Left renal pelvis (tissue), 4 donors: ENCODE results near the gene LRFN2. TPM values are rescaled to one million over a fixed set of nuclear protein-coding genes. Genes with fewer than 3 reads are reported as not detected.

Experiments
- DNase-seq, 4 donors: peaks; one replicate each; pipeline ENCODE4 v3.0.0-alpha.2; 2013; ENCODE audit warnings: low read depth in 4 of 4, low spot score in 3 of 4
- polyA plus RNA-seq, 4 donors: library from polyadenylated mRNA; unstranded; fragments of 120-200 nt; gene quantifications; one replicate each; pipeline ENCODE4 v1.2.1, GENCODE V29; 2013; ENCODE audit not compliant: insufficient read length in 4 of 4

LRFN2 gene
- polyA plus RNA-seq, 4 donors = 0.85 to 1.1 (median 1.1) TPM

- DNase-seq = no peak
Observed at GRCh38 chr6:40355532-40355931, 231.6 kb downstream of the LRFN2 start.

DNA sequence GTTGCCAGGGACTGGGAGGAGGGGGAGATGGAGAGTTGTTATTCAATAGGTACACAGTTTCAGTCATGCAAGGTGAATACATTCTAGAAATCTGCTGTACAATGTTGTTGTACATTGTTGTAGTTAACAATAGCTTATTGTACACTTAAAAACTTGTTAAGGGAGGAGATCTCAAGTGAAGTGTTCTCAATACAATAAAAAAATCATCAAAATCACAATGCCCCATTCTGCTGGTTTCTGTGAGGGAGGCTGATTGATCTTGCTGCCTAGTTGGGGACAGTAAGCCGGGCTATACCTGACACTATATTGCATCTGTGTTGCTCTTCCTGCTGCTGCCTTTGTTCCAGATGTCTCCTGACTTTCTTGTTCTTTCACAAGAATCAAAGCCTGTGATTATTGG is 232.1 kb downstream of the LRFN2 start:
- DNase-seq = no peak

- no peak for DNase-seq
Observed at GRCh38 chr6:40353967-40354452, 233.2 kb downstream of the LRFN2 start.

DNA sequence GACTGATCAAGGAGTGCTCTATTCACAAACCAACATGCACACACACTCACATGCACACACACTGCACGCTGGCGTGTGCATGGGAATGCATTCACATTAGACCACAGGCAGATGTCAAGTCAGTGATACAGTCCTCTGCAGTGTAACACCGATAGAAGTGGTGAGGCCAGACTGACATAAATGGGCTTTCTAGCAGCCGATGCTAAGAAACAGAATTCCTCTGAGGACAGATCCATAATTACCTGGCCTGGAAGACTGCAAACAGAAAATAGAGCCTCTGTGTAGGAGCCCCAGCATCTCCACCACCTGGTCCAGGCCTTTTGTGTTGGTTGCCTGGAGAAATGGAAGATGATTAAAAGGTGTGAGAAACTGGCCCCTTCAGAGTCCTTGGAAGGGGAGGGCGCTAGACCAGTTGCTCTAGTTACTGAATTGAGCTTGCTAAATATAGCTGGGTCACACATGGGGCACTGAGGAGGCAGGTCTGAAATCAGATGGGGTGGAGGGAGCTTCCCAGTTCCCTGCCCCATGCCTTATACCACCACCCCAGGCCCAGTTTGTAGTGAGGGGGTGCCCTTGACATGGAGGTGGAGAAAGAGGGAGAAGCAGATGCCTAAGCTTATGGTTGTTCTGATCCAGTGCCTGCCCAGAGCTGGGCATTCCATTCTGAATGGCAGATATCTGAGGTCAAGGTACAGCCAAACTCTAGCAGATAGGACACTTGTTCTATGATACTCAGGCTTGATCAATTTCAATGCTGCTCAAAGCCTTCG is 233.8 kb downstream of the LRFN2 start:
- no peak for DNase-seq

DNA sequence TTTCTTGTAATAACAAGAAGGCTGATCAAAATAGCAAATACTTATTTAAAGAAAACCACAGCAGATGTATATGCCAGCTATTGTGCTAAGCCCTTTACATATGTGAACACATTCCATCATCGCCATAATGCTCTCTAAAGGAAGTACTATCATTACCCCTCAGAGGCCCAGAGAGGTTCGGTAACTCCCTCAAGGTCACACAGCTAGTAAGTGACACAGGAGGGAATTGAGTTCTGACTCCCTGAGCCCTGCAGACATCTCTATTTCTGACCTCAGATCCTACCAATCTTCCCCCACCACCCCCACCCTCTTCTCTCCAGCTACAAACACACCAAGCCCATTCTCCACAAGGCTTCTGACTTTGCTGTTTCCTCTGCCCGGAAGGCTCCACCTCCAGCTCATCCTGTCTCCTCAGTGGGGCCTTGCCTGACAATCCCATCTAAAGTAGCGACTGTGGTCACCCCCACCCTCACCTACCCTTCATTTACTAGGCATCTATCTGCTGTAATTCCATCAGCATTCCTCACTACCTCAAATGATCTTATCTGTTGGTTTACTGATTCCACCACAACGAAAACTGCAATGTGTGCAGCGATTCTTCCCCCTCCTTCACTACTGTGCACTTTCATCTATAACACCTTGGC is 234.5 kb downstream of the LRFN2 start:
- no peak for DNase-seq

GRCh38 chr6:40352006-40352405 is 235.2 kb downstream of the LRFN2 start:
- DNase-seq = no peak

GRCh38 chr6:40350747-40351217 is 236.4 kb downstream of the LRFN2 start:
- no peak for DNase-seq

DNA sequence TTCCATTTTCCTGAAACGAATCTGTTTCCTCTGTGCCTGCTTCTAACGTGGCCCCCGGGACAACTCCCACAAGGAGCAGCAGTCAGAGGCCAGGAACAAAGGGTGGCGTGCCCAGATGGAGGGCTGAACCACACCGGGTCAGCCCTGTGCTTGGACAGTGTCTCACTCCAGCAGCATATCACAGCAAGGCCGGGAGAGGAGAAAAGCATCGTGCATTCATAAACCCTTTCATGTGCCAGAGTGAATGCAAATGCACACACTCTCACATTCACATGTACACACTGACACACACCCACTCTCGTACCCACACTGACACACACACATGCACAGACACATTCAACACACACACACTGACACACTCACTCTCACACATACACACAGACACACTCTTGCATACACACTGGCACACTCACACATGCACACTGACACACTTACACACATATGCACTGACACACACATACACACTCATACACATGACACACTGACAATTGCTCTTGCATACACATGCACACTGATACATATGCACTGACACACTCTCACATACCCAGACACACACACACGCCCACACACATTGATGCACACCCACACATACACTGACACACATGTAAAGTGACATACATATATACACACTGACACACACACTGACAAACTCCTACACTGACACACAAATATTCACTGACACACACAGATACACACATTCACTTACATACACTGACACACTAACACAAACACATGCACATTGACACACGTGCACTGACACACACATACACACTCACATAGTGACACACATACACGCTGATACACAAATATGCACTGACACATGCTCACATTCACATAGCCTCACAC is 237.0 kb downstream of the LRFN2 start:
- no peak for DNase-seq

DNA sequence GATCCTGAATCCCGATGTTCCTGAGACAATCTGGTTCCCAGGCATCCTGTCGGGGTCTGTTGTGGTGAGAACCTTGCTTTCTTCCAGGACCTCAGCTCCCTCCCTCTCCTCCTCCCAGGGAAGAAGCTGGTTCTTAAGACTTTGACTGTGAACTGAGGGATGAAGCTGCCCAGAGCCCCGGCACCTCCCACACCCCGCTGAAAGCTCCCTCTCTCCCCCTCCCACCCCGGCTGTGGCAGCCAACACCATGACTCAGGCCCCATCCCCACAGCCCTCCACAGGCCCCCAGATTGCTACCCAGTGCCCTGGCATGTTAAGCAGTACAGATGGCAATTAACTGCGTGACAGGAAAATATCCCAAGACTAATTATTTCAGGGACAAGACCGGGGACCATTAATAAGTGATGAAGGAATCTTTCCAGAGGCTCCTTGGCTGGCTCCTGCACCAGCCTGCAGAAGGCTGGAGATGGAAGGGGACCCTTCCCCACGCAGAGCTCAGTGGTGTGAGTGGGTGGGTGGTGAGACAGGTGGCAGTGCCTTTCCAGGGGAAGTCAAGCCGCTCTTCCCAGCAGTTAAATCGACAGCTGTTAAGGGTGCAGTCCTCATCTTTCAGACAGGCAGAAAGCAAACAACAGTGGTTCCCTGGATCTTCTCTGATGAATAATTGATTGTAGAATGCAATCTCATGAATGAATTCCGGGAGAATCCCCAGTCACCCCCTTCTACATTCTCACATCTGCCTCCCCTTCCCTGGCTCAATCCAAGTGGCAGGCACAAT is 237.9 kb downstream of the LRFN2 start:
- DNase-seq = no peak

- no peak for DNase-seq
Observed at GRCh38 chr6:40348591-40348990, 238.6 kb downstream of the LRFN2 start.

DNA sequence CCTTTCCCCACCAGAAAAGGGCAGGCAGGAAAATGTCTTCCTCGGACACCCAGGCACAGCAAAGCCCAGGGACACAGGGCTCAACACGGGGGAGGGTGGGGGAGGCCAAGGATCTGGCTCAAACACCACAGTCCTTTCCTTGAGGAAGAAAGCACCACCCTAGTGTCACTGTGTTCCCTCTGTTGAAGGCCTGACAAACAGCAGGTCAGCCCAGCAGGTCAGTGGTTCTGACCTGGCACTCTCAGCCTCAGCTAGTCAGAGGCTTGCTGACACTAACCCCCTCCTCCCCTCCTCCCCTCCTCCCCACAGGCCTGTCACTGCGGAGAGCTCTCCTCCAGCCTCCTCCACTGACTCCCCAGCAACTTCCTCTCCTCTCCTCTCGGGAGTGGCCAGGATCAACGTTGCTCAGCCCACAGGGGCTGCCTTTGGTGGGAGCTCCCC is 239.6 kb downstream of the LRFN2 start:
- DNase-seq = no peak

DNA sequence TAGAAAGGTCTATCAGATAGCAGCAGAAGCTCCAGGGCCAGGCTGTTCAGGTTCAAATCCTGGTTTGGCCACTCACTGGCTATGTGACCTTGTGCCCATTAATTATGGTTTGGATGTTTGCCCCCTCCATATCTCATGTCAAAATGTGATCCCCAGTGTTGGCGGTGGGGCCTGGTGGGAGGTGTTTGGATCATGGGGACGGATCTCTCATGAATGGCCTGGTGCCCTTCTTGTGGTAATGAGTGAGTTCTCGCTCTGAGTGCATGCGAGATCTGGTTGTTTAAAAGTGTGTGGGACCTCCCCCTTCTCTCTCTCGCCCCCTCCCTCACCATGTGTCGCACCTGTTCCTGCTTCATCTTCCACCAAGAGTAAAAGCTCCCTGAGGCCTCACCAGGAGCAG is 240.9 kb downstream of the LRFN2 start:
- DNase-seq = no peak

GRCh38 chr6:40344566-40345167 is 242.5 kb downstream of the LRFN2 start:
- no peak for DNase-seq

GRCh38 chr6:40343877-40344565 is 243.1 kb downstream of the LRFN2 start:
- no peak for DNase-seq

GRCh38 chr6:40343318-40343876 is 243.8 kb downstream of the LRFN2 start:
- no peak for DNase-seq

- DNase-seq = no peak
Observed at GRCh38 chr6:40342723-40343122, 244.4 kb downstream of the LRFN2 start.

DNA sequence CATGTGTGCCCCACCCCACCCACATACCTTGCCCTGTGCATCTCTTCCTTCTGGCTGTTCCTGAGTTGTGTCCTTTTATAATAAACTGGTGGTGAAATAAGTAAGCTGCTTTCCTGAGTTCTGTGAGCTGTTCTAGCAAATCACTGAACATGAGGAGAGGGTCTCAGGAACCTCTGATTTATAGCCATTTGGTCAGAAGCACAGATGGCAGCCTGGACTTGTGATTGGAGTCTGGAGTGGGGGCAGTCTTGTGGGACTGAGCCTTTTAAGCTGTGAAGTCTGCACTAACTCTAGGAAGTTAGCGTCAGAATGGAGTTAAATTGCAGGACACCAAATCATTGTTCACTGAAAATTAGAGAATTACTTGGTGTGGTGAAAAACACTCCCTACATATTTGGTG is 245.4 kb downstream of the LRFN2 start:
- no peak for DNase-seq
